Natural killer cell (primary cell): ENCODE measurements around the gene ETV1. TPM values are rescaled to one million over a fixed set of nuclear protein-coding genes. Genes with fewer than 3 reads are reported as not detected.

ENCODE experiments used
- ATAC-seq, 3 donors: fragments of 150-1000 bp in 2 of 3; fragments of 200-7000 bp in 1 of 3; cut with Tn5 transposase; 1 replicate in 1 of 3; 2 replicates in 2 of 3; pipeline ENCODE4 v1.10.0; 2021; ENCODE audit warnings: mild to moderate bottlenecking in 2 of 3, moderate library complexity in 2 of 3
- DNase-seq, 2 donors: peaks; one replicate each; pipeline versions ENCODE4 v3.0.0 to v3.0.0-alpha.2; 2013 to 2021; ENCODE audit warnings: mixed read lengths in 1 of 2
- H3K27ac ChIP-seq: one replicate; pipeline ENCODE4 v1.5.1; 2013; ENCODE audit warnings: mild to moderate bottlenecking, low read length
- H3K27me3 ChIP-seq: one replicate; pipeline ENCODE4 v1.6.1; 2013; ENCODE audit warnings: low read length; ENCODE audit not compliant: control insufficient read depth, insufficient read depth
- H3K36me3 ChIP-seq: one replicate; pipeline ENCODE4 v1.6.1; 2013; ENCODE audit warnings: low read length; ENCODE audit not compliant: control insufficient read depth, insufficient read depth
- H3K4me1 ChIP-seq: one replicate; pipeline ENCODE4 v1.6.1; 2013; ENCODE audit warnings: low read length; ENCODE audit not compliant: control insufficient read depth, insufficient read depth
- H3K4me3 ChIP-seq: one replicate; pipeline ENCODE4 v1.5.1; 2013; ENCODE audit warnings: low read length
- H3K9me3 ChIP-seq: one replicate; pipeline ENCODE4 v1.6.1; 2013; ENCODE audit warnings: low read length; ENCODE audit not compliant: control insufficient read depth, insufficient read depth
- H3K27ac Mint-ChIP-seq, 2 donors: one replicate each; pipeline ENCODE4 v1.8.0; 2022; ENCODE audit warnings: mild to moderate bottlenecking in 2 of 2, mixed read lengths in 2 of 2, moderate library complexity in 1 of 2
- H3K27me3 Mint-ChIP-seq, 2 donors: one replicate each; pipeline ENCODE4 v1.8.0; 2022; ENCODE audit warnings: low read depth in 2 of 2, mixed read lengths in 2 of 2
- H3K36me3 Mint-ChIP-seq: one replicate; pipeline ENCODE4 v1.8.0; 2022; ENCODE audit warnings: mixed read lengths
- H3K4me1 Mint-ChIP-seq, 2 donors: one replicate each; pipeline ENCODE4 v1.8.0; 2022; ENCODE audit warnings: mixed read lengths in 2 of 2
- H3K4me3 Mint-ChIP-seq: one replicate; pipeline ENCODE4 v1.8.0; 2022; ENCODE audit warnings: mild to moderate bottlenecking, moderate library complexity, mixed read lengths
- H3K9me3 Mint-ChIP-seq, 2 donors: one replicate each; pipeline ENCODE4 v1.8.0; 2022; ENCODE audit warnings: mixed read lengths in 2 of 2
- CTCF ChIP-seq: fragments of 200-600 bp; IDR thresholded peaks from one replicate; pipeline ENCODE4 v1.8.0; 2022; ENCODE audit warnings: antibody characterized with exemption
- WGBS: methylation state at CpG from one replicate; pipeline ENCODE4 v1.1.7; 2013; ENCODE audit warnings: missing lambda C conversion rate; ENCODE audit not compliant: insufficient coverage; 5-methylcytosine and 5-hydroxymethylcytosine counted together
- intact Hi-C: fragments of 100-400 bp; cut with micrococcal nuclease; formaldehyde crosslinking; loops from one replicate; pipeline ENCODE4 v1.14.2; 2022
- total RNA-seq, 4 donors: library from RNA; stranded (reverse); fragments of 120-200 nt in 1 of 4; gene quantifications; one replicate each; pipeline versions ENCODE4 v1.2.3 to v1.2.4, GENCODE V29; 2013 to 2022

The ETV1 gene
- total RNA-seq, 3 donors from 2014 or later (not counting 1 experiment from before 2014, with no cell fraction given), result 0.53 TPM; not detected in 2

DNA sequence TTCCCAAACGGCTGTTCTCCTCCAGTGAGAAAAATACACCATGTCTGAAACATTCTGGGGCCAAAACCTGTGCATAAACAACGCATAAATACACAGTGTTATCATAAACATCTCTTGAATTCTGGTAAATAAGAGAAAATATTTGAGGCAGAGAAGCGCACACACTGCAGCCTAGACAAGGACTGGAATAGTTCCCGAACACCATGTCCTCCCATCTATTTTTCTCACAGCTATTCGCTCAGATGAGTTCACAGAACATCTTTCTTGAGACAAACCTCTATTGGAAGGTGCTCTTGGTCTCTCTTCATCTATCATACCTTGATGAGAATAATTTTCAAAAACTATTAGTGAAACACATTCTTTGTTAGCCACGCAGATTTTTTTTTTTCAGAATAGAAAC lies 24.4 kb downstream of the ETV1 start:
- H3K9me3 ChIP-seq, result no peaks in the 10 kb centered on the region
- no peaks in the 10 kb centered on the region for H3K27me3 ChIP-seq
- ATAC-seq, result no peak
- H3K4me3 ChIP-seq, result no peak overlapping the region
- H3K27me3 Mint-ChIP-seq, result no peaks in the 10 kb centered on the region
- intact Hi-C loops, result no loop called here
- H3K4me1 ChIP-seq, result no peaks in the 10 kb centered on the region
- no peaks in the 10 kb centered on the region for H3K36me3 Mint-ChIP-seq
- no peaks in the 10 kb centered on the region for H3K4me1 Mint-ChIP-seq
- no peak overlapping the region for H3K27ac ChIP-seq
- H3K36me3 ChIP-seq, result no peaks in the 10 kb centered on the region
- DNase-seq, result no peak
- H3K4me3 Mint-ChIP-seq, result no peak overlapping the region
- no peak for TF ChIP-seq CTCF
- H3K27ac Mint-ChIP-seq, result no peak overlapping the region
- H3K9me3 Mint-ChIP-seq, result peaks cover 0 to 2% of the 10 kb centered on the region in 2 donors
- WGBS, result 85% methylated on average over 5 of the region's 6 CpGs

DNA sequence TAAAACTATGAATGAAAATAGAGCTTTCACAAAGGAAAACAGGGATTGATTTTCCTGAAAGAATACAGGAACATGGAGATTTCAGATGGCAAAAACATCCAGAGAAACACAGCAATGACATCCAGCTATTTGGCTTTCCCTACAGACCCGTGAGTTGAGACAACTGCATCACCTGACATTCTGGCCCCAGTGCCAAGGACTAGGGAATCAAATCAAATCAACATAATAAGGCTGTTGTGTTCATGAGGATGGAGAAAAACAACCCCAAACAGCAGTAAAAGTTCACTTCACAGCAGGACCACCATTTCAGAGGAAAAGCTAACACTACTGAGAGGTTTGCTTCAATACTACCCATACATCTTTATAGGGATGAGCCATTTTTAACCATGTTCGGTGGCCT lies 25.5 kb downstream of the ETV1 start:
- TF ChIP-seq CTCF, result no peak
- 100% methylated on average over 1 of the region's 2 CpGs for WGBS
- intact Hi-C loops, result no loop called here
- H3K4me3 ChIP-seq, result no peak overlapping the region
- no peaks in the 10 kb centered on the region for H3K9me3 ChIP-seq
- no peaks in the 10 kb centered on the region for H3K36me3 ChIP-seq
- DNase-seq (no peak), ATAC-seq (no peak)
- Mint-ChIP-seq H3K27me3 (no peaks in the 10 kb centered on the region), H3K4me1 (no peaks in the 10 kb centered on the region), H3K9me3 (peaks cover 0 to 2% of the 10 kb centered on the region in 2 donors), H3K36me3 (no peaks in the 10 kb centered on the region), H3K27ac (no peak overlapping the region), H3K4me3 (no peak overlapping the region)
- H3K27me3 ChIP-seq, result no peaks in the 10 kb centered on the region
- no peaks in the 10 kb centered on the region for H3K4me1 ChIP-seq
- H3K27ac ChIP-seq, result no peak overlapping the region

DNA sequence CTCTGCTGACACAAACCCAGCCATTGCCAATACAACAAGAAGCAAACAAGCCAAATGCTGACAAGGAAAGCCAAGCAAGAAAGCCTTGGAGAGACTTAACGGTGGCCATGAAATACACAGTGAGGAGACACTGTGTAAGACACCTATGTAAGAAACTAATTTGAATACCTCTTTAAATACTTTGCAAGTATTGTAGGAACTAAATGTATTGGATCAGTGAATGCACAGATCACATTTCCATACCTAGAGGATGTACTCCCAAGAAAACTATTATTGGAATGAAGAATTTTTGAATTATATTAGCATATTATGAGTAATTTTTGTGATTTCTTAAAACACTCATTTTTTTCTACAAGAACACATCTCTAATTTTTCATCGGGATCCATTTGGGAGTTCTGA lies 34.0 kb downstream of the ETV1 start:
- ATAC-seq (no peak), DNase-seq (no peak)
- Histone ChIP-seq H3K9me3 (no peaks in the 10 kb centered on the region), H3K36me3 (no peaks in the 10 kb centered on the region), H3K27ac (no peak overlapping the region), H3K27me3 (no peaks in the 10 kb centered on the region), H3K4me3 (no peak overlapping the region), H3K4me1 (no peaks in the 10 kb centered on the region)
- Mint-ChIP-seq H3K27me3 (peaks cover 0 to 3% of the 10 kb centered on the region in 2 donors), H3K9me3 (no peaks in the 10 kb centered on the region), H3K36me3 (no peaks in the 10 kb centered on the region), H3K27ac (no peak overlapping the region), H3K4me3 (no peak overlapping the region), H3K4me1 (no peaks in the 10 kb centered on the region)
- no peak for TF ChIP-seq CTCF
- 80% methylated on average over 1 of the region's 2 CpGs for WGBS
- intact Hi-C loops, result no loop called here

GRCh38 chr7:13953368-13953767 lies 36.1 kb downstream of the ETV1 start:
- 98% methylated on average over 3 of the region's 3 CpGs for WGBS
- no peaks in the 10 kb centered on the region for H3K36me3 ChIP-seq
- no peak for TF ChIP-seq CTCF
- Mint-ChIP-seq H3K4me3 (no peak overlapping the region), H3K36me3 (no peaks in the 10 kb centered on the region), H3K9me3 (no peaks in the 10 kb centered on the region), H3K27me3 (peaks cover 0 to 3% of the 10 kb centered on the region in 2 donors), H3K27ac (no peak overlapping the region), H3K4me1 (no peaks in the 10 kb centered on the region)
- no peak overlapping the region for H3K4me3 ChIP-seq
- H3K27me3 ChIP-seq, result no peaks in the 10 kb centered on the region
- no peaks in the 10 kb centered on the region for H3K9me3 ChIP-seq
- DNase-seq, result no peak
- ATAC-seq, result no peak
- H3K27ac ChIP-seq, result no peak overlapping the region
- H3K4me1 ChIP-seq, result no peaks in the 10 kb centered on the region
- intact Hi-C loops, result no loop called here
